GM15510 (cell line): Measurements from ENCODE around the gene B4GALNT1.

Source experiments
- POLR2A ChIP-seq: IDR thresholded peaks from 3 replicates; pipeline ENCODE4 v1.6.1; 2011; ENCODE audit warnings: borderline replicate concordance; ENCODE audit not compliant: insufficient read length; ENCODE audit errors: extremely low read depth

The B4GALNT1 gene

DNA sequence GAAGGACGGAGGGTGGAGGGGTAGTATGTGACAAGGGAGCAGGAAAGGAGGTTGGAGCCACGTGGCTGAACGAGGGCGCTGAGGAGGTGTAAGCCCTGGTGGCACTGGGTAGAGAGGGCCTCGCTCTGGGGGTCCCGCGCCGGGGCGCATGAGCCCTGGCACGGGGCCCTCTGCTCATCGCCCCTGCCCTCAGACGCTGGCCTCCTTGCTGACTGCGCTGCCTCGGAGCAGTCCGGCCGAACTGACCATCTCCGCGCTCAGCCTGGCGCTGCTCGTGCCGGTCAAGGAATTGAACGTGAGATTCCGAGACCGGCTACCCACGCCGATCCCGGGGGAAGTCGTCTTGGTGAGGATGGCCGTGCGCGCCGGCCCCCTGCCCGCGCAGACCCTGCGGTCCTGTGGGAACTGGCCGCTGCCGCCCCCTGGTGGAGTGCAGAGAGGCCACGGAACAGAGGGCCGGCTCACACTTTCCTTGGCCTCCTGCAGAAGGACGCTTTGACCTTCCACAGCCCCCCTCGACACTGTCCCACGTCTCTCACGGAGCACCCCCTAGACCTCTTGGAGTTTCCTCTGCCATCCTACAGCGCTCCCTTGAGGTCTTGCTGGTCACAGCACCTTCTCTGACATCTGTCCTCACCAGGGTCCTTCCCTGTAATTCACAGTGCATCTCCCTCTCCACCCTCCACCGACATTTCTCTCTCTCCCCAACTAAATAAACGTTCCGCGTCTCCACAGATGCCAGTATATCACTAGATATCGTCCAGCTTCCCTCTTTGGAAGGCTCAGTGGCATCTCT, 11.3 kb downstream of the B4GALNT1 start:
- no peak for TF ChIP-seq POLR2A

DNA sequence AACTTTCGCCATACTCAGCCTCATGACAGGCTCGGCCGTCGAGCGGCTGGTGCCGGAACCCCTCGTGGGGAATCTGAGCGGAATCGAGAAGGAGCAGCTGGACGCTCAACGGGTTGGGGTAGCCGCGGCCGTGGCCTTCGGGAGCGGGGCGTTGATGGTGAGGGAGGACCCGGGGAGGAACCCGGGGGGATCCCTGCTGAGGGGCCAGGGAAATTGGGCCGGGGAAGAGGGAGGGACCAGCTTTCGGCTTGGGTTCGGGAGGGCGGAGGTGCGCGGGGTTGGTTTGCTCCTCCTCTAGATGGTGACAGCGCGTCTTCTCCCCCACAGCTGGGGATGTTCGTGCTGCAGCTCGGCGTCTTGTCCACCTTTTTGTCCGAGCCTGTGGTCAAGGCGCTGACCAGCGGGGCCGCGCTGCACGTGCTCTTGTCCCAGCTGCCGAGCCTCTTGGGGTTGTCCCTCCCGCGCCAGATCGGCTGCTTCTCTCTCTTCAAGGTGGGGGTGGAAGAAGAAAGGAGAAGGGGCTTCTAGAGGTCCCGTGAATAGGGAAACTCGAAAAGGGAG, 12.0 kb downstream of the B4GALNT1 start:
- no peak for TF ChIP-seq POLR2A

- no peak for TF ChIP-seq POLR2A
Measured at GRCh38 chr12:57620245-57620935, 12.6 kb downstream of the B4GALNT1 start.

DNA sequence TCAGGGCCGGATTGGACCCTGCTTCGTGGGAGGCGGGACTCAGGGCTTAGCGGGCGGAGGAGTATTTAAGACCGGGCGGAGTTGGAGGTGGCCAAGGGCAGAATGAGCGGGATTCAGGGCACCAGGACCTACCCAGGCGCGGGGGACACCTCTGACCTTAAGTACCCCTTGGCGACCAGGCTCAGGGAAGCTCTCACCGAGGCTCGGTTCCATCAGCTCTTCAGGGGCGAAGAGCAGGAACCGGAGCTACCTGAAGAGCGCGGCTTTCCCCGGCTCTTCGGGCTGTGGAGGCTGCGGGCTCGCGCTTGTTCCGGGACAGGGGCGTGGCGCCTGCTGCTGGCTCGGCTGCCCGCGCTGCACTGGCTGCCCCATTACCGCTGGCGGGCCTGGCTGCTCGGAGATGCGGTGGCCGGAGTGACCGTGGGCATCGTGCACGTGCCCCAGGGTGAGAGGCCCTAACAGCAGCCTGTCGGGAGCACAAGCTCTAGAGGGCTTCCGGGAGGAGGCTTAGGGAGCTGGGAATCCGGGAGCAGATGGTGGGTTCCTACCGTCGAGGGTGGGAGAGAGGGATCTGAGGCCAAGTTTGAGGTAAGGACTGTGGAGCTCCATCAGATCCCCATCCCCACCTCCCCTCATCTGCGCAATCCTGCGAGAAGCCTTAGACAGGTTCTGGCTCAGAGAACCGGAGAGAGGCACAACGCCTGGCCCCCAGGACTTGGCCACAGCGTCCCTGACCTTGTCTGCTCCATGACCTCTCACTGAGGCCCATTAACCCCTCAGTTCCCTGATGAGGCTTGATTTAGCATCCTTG, 13.4 kb downstream of the B4GALNT1 start:
- no peak for TF ChIP-seq POLR2A

DNA sequence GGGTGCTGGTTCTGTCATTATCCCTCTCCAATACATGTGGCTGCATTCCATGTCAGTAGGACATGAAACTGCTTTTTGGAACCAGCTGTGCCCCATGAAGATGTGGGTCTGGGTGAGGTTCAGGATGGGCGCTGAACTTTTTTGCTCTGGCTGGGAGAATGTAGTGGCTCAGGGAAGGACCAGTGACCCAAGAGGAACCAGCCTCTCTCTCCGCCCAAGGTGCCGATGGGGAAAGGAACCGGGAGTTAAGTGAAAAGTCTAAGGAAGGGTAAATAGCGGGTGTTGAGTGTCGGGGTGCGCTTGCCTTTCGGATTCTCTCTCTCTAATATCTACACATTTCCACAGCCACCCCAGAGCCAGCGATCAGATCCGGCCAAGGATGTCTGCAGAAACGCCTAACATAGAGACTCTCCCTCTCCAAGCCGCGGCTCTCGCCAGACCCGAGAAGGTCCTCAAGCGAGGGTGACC, 14.0 kb downstream of the B4GALNT1 start:
- no peak for TF ChIP-seq POLR2A

DNA sequence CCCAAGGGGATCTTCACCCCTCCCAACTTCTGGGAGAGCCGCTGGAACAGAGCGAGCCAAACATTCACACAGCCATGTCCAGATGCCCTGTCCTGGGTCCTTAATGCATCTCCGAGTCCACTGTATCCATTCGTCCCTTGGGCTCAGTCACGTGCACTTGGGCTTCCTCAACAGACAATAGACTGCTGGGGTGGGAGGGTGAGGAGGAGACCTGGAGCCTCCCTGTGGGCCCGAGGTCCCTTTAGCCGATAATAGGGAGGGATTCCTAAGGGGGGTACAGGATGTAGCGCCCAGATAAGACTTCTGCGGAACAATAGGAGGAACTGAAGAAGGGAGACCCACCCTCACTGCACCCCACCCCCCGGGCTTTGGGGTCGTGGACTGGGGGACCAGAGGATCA, 15.1 kb downstream of the B4GALNT1 start:
- no peak for TF ChIP-seq POLR2A

GRCh38 chr12:57616383-57617101, 16.5 kb downstream of the B4GALNT1 start:
- TF ChIP-seq POLR2A: no peak

DNA sequence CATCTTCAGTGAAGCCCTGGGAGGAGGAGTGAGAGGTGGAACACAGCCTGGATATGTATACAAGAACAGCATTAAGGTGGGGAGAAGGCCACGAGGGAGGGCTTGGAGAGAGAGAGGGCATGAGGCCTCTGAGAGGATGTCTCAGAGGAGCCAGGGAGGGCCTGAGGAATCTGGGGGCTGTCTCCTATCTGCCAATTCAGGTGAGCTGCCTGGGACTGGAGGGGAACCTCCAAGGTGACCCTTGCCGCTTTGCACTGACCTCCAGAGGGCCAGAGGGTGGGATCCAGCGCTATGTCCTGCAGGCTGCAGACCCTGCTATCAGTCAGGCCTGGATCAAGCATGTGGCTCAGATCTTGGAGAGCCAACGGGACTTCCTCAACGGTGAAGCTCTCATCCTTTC, 17.4 kb downstream of the B4GALNT1 start:
- TF ChIP-seq POLR2A: no peak

- no peak for TF ChIP-seq POLR2A
Measured at GRCh38 chr12:57614948-57615500, 18.0 kb downstream of the B4GALNT1 start.

DNA sequence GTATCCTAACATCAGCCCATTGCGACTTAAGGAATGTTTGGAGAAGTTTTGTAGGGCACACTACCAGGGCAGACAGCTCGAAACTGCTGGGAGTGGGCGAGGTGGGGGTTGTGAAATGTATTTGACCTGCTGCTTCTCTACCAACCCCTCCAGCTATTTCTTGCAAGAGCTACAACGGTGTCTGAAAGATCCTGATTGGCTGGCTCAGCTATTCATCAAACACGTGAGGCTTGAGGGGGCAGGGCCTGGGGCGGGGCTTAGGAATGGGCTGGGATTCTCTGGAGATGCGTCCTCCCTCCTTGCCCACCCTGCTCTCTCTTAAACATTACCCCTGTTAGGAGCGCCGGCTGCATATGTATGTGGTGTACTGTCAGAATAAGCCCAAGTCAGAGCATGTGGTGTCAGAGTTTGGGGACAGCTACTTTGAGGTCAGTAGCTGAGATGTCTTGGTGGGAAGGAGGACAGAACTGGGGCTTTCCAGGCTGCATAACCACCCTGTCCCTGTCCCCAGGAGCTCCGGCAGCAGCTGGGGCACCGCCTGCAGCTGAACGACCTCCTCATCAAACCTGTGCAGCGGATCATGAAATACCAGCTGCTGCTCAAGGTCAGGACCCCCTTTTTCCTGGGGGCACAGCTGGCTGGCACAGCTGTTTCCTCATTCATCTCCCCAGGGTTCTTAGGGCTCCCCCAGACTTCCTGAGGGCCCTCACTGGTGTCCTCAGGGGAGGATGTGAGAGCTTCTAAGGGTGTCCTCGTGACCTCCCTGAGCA, 18.6 kb downstream of the B4GALNT1 start:
- no peak for TF ChIP-seq POLR2A

- TF ChIP-seq POLR2A: no peak
Measured at GRCh38 chr12:57613427-57614109, 19.4 kb downstream of the B4GALNT1 start.

DNA sequence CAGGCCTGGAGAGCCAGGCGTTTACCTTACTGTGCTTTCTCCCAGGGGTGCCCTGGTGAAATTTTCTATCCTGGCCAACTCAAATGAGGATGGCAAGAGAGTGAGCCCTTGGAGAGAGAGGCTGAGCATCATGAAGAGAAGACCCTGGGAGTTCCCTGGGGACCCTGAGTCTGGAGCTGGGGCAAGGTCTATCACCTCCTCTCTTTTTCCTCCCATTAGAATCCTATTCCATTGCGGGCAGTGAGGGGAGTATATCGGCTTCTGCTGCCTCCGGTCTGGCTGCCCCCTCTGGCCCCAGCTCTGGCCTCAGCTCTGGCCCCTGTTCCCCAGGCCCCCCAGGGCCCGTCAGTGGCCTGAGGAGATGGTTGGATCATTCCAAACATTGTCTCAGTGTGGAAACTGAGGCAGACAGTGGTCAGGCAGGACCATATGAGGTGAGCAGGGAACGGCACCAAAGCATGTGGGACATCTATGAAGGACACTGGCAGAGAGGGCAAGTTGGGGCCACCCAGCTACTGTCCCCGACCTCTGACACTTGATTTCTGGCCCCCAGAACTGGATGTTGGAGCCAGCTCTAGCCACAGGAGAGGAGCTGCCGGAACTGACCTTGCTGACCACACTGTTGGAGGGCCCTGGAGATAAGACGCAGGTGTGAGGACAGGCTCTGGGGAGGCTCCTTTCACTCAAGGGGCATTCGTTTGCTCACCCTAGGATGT, 20.1 kb downstream of the B4GALNT1 start:
- TF ChIP-seq POLR2A: no peak
